ENCODE results near the gene PCDHA11. TPM values are rescaled to one million over a fixed set of nuclear protein-coding genes. Genes with fewer than 3 reads are reported as not detected.

The PCDHA11 gene
- total RNA-seq, 4 donors from 2014 or later, result under 0.01 to 0.11 (median 0.04) TPM; not detected in 1

DNA sequence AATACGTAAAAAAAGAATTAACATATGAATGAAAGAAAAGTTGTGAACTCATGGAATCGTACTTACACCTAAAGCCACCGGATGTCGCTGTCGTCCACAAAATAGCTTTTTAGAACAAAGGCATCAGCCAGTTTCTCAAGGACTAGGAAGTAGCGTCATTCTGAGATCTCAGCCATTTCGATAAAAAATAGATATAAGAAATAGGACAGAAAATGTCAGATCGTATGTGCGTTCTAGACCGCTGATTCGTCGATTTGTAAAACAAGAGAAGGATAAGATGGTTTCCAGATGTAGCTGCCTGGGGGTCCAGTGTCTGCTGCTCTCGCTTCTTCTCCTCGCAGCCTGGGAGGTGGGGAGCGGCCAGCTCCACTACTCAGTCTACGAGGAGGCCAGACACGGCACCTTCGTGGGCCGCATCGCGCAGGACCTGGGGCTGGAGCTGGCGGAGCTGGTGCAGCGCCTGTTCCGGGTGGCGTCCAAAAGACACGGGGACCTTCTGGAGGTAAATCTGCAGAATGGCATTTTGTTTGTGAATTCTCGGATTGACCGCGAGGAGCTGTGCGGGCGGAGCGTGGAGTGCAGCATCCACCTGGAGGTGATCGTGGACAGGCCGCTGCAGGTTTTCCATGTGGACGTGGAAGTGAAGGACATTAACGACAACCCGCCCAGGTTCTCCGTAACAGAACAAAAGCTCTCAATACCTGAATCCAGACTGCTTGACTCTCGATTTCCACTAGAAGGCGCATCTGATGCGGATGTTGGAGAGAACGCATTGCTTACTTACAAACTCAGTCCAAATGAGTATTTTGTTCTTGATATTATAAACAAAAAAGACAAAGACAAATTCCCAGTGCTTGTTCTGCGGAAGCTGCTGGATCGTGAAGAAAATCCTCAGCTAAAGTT, 12.7 kb upstream of the PCDHA11 start, which contains the start of gene PCDHA10:
Gene PCDHA10 (plus strand): TSS at position 126 of the 903 bp plus-strand sequence. CDS start 152 bp downstream, at position 278.
- H3K4me1 ChIP-seq, result no peaks in the 10 kb centered on the region
- no peak for DNase-seq
- TF ChIP-seq POLR2A (IDR thresholded peaks at IDR 0.05), result no peak
- TF ChIP-seq, protein P1, sequence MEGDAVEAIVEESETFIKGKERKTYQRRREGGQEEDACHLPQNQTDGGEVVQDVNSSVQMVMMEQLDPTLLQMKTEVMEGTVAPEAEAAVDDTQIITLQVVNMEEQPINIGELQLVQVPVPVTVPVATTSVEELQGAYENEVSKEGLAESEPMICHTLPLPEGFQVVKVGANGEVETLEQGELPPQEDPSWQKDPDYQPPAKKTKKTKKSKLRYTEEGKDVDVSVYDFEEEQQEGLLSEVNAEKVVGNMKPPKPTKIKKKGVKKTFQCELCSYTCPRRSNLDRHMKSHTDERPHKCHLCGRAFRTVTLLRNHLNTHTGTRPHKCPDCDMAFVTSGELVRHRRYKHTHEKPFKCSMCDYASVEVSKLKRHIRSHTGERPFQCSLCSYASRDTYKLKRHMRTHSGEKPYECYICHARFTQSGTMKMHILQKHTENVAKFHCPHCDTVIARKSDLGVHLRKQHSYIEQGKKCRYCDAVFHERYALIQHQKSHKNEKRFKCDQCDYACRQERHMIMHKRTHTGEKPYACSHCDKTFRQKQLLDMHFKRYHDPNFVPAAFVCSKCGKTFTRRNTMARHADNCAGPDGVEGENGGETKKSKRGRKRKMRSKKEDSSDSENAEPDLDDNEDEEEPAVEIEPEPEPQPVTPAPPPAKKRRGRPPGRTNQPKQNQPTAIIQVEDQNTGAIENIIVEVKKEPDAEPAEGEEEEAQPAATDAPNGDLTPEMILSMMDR (IDR thresholded peaks at IDR 0.05), result no peak
- peaks cover 0 to 40% (median 0%) of the 10 kb centered on the region in 4 donors for H3K27me3 ChIP-seq
- 26 to 40% methylated on average over 31 to 38 of the region's 44 CpGs for WGBS, 2 donors
- H3K9me3 ChIP-seq, result peaks cover 0 to 40% (median 24%) of the 10 kb centered on the region in 3 donors
- H3K36me3 ChIP-seq, result no peaks in the 10 kb centered on the region
- intact Hi-C loops (cut with DNase I), result no loop called here
- H3K27ac ChIP-seq, result no peak within 1 kb of the TSS
- H3K4me3 ChIP-seq, result peak within 1 kb of the TSS in 1 of 4 donors; percentile 24

GRCh38 chr5:140857177-140857986, 11.4 kb upstream of the PCDHA11 start:
- WGBS, 2 donors, result 72 to 79% methylated on average over 22 to 23 of the region's 94 CpGs
- no peak overlapping the region for H3K4me3 ChIP-seq

DNA sequence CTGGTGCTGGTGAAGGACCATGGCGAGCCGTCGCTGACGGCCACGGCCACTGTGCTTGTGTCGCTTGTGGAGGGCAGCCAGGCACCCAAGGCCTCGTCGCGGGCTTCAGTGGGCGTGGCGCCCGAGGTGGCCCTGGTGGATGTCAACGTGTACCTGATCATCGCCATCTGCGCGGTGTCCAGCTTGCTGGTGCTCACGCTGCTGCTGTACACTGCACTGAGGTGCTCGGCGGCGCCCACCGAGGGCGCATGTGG, 10.8 kb upstream of the PCDHA11 start:
- peaks cover 0 to 47% (median 0%) of the 10 kb centered on the region in 4 donors for H3K27me3 ChIP-seq
- H3K4me3 ChIP-seq, result no peak overlapping the region
- H3K27ac ChIP-seq, result no peak overlapping the region
- intact Hi-C loops (cut with DNase I), result no loop called here
- DNase-seq, result no peak
- 67% methylated on average over 1 of the region's 22 CpGs; no CpG with 5 or more reads in 1 of the 2 donors for WGBS, 2 donors
- peaks cover 0 to 54% (median 27%) of the 10 kb centered on the region in 3 donors for H3K9me3 ChIP-seq
- no peaks in the 10 kb centered on the region for H3K36me3 ChIP-seq
- TF ChIP-seq, protein P1 (IDR thresholded peaks at IDR 0.05), result no peak
- no peak for TF ChIP-seq POLR2A (IDR thresholded peaks at IDR 0.05)
- H3K4me1 ChIP-seq, result no peaks in the 10 kb centered on the region

More at GRCh38 chr5:140857177-140857986, 11.4 kb upstream of the PCDHA11 start:
- no peak for DNase-seq
- no peaks in the 10 kb centered on the region for H3K36me3 ChIP-seq
- intact Hi-C loops (cut with DNase I), result no loop called here
- H3K27me3 ChIP-seq, result peaks cover 0 to 46% (median 0%) of the 10 kb centered on the region in 4 donors
- no peaks in the 10 kb centered on the region for H3K4me1 ChIP-seq
- TF ChIP-seq, protein P1 (IDR thresholded peaks at IDR 0.05), result no peak
- H3K9me3 ChIP-seq, result peaks cover 0 to 51% (median 22%) of the 10 kb centered on the region in 3 donors
- H3K27ac ChIP-seq, result no peak overlapping the region

- TF ChIP-seq POLR2A (IDR thresholded peaks at IDR 0.05), result no peak
- TF ChIP-seq, protein P1 (IDR thresholded peaks at IDR 0.05), result no peak
- no peaks in the 10 kb centered on the region for H3K4me1 ChIP-seq
- no peak for DNase-seq
- H3K9me3 ChIP-seq, result peaks cover 0 to 34% (median 14%) of the 10 kb centered on the region in 3 donors
- intact Hi-C loops (cut with DNase I), result no loop called here
- no peak overlapping the region for H3K4me3 ChIP-seq
- H3K27ac ChIP-seq, result no peak overlapping the region
- no peaks in the 10 kb centered on the region for H3K36me3 ChIP-seq
- peaks cover 0 to 22% (median 0%) of the 10 kb centered on the region in 4 donors for H3K27me3 ChIP-seq
- WGBS, 2 donors, result 58 to 73% methylated on average over 35 to 54 of the region's 76 CpGs
Observed at GRCh38 chr5:140862441-140863295, 6.1 kb upstream of the PCDHA11 start.

Data from esophagus squamous epithelium (tissue), 5 donors.